Stimulated activated CD4-positive, alpha-beta T cell treated with anti-CD3 and anti-CD28 coated beads, Interleukin-4, amount 100 ng/mL, for 48 hours (primary cell): Measurements from ENCODE around the gene PLD1.

ENCODE experiments used
- DNase-seq, 2 donors: peaks; one replicate each; pipeline ENCODE4 v3.0.0-alpha.2; 2020; ENCODE audit warnings: low read depth in 2 of 2

Gene PLD1

DNA sequence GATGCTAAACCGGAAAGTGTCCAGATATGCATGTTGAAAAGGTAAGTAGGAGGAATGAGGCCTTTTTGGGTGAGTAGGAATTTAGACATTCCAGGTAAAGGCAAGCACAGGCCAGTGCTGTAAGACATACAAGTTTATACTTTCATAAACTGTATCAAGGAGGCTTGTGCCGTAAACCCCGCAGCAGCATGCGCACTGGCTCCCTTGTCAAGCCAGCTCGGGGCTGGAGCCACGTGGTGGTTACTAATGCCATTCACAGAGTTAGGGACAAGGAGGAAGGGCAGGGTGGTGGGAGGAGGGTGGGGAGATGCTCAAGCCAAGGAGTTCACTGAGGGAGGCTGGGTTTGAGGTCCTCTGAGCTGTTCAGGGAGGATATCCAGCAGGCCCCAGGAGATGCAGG, 35.8 kb downstream of the PLD1 start:
- no peak for DNase-seq

DNA sequence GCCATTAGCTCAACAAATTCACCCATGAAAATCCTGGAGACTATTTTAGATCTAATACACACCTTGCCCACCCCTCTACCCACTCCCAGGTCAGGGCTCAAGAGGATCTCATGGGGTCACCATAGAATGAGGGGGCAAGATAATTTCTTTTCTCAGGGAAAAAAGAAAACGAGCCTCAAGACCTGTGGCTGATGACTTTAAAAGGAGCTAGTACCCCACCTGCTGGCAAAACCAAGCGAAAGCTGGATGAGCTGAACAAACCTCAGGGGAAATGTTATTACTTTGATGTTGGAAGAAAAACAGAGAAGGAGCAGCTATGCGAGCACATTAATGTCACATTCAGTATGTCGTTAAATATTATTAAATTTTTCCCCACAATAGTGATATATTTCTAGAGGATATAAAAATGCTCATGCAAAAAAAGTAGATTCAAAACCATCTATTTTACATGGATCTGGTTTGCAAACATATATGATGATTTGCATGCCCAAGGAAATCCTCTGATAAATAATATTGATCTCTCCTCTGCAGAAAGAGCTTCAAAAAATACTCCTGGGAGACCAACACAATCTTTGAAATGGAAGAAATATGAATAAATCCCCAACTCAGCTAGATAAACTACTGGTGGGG, 37.7 kb downstream of the PLD1 start:
- peak; percentile 18 to 38 for DNase-seq

DNA sequence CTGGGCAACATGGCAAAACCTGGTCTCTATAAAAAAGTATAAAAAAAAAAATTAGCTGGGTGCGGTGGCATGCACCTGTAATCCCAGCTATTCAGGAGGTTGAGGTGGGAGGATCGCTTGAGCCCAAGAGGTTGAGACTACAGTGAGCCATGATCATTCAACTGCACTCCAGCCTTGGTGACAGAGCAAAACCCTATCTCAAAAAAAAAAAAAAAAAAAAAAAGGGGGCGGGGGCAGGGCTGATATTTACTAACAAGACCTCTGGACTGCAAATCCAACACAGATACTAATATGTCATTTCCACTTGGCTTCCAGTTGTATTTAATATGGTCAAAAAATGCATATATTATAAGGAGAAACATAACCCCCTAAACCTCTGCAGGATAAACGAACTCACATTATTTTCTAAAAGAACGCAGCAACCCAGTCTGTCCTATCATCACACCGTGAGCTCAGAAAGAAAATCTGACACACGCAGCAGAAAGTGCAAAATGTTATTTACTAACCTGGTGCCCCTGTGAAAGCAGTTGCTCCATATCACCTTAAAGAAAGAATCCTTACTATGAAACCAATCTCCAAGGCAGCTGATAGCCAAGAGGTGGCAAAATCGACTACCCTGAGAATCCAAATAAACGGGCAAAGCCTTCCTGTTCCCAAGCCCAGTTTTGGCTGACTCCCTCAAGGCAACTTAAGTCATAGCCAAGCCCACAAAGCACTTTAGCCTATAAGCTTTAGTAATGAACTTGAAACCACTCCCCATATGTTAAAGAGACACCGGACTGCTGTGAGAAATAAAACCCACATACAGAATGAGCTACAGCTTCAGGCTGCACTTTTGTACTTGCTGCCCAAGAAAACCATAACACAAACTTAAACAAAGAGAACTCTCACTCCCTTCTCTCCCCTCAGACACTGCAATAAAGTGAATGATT, 39.3 kb downstream of the PLD1 start:
- no peak for DNase-seq

DNA sequence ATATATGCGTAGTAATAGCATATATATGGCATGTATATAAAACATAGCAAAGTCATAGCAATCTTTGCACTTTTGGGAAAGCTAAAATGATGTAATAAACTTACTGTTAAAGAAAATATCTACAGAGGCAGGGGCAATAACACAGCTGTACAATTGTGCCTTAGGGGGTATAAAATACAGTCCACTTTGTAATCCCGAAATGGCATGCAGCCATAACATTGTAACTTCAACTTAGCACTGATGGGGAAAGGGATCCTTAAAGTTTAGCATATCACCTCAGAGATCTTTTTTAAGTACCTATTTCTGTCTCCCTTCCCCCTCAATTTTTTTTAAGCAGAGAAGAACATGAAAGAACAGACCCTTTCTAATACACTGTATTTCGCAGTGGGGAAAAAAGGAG, 40.8 kb downstream of the PLD1 start:
- DNase-seq, result no peak

DNA sequence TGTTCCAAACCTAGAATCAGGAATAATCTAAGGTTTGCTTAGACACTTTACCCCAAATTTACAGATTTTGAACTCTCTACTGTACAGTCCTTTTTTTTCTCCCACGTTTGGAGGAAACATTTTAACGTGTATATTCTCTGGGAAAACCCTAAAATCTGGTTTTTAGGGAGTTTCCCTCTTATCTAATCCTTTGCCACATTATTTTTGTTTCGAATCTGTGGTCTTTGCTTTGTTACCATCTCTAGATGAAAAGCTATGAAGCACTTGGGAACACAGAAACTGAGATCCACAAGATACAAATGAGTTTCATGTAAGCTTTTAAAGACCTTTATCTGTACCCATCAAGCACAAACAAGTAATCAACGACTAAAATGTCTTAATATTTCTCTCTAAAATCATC, 41.3 kb downstream of the PLD1 start:
- DNase-seq, result no peak

DNA sequence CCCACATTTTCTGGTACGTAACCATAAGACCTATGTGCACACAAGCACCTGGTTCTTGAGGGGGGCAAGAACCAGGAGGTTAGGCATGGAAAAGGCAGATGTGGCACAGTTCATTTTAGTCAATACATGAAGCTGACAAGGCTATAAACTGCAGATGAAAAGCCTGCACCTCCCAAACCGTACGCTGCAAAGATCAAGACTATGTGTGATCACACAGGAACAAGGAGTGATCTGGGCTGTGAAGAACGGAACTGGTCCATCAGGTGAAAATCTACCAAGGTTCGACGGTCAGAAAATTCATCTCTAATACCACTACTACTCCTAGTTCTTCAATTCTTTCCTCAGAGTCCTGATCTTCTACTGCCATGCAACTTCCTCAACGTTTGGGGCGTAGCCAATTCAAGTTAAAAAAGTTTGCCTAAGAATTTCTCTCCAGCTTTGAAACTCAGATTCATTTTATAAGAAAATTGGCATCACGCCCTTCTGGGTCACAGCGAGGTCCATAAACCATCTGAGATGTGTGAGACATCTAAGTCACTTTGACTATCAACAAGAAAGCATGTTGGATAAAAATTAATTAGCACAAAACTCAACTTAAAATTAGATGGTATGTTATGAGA, 41.9 kb downstream of the PLD1 start:
- DNase-seq, result no peak

DNA sequence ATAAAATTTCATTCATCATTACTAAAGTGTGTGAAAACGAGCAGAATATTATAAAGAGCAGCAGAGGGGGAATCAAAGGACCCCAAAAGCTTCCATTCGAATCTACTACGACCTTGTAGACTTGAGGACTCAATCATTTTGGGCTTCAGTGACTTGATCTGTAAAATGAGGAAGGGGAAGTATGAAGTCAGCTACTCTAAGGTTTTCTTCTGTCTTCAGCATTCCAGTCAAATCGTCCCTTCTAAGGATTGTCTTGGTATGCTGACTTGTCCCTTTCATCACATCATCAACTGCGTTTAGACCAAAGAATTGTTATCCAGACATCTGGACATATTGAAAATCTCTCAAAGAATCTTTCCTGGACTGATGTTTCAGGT, 44.8 kb downstream of the PLD1 start:
- no peak for DNase-seq

DNA sequence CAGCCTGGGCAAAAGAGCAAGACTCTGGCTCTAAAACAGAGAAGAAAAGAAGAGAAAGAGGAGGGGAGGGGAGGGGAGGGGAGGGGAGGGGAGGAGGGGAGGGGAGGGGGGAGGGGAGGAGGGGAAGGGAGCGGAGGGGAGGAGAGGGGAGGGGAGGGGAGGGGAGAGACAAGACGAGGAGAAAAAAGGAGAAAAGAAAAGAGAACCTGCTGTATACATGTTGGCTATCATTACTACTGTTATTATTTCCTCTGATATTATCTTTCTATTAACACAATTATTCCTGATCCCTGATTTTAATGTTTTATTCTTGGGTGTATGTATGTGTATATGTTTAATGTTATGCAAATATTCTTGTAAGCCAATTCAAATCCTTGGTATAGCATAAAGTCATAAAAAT, 46.9 kb downstream of the PLD1 start:
- no peak for DNase-seq

DNA sequence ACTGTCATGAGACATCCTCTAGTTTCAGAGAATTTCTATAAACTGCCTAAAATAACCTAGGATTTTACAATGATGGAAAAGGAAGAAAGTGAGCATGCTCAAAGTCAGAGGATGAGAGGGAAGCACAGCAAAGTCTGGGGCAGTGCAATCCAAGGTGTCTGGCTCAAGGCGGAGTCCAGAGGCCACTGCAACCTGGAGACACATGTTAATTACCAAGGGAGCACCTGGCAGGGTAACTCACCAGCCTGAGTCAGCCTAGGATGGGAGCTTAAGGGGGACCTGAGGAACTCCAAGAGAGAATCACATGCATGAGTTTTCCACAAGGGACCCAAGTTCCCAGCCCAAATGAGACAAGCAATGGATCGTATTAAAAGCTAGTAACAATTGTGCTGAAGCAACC, 49.8 kb downstream of the PLD1 start:
- no peak for DNase-seq

DNA sequence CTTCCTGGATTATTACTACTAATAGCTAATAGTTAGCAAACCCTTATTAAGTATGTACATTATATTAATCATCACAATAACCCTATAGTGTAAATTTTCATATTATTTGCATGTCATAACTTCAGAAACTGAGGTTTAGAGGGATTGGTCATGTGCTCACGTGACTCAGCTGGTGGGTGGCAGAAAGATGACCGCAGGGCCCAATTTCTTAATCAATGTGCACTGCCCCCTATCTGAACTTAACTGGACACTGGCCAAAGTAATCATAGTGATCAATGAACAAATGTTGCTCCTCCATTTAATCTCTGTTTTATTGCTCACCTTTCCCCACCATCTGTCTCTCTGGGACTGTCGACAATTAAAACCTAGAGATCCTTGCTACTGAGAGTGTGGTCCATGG, 52.2 kb downstream of the PLD1 start:
- no peak for DNase-seq

DNA sequence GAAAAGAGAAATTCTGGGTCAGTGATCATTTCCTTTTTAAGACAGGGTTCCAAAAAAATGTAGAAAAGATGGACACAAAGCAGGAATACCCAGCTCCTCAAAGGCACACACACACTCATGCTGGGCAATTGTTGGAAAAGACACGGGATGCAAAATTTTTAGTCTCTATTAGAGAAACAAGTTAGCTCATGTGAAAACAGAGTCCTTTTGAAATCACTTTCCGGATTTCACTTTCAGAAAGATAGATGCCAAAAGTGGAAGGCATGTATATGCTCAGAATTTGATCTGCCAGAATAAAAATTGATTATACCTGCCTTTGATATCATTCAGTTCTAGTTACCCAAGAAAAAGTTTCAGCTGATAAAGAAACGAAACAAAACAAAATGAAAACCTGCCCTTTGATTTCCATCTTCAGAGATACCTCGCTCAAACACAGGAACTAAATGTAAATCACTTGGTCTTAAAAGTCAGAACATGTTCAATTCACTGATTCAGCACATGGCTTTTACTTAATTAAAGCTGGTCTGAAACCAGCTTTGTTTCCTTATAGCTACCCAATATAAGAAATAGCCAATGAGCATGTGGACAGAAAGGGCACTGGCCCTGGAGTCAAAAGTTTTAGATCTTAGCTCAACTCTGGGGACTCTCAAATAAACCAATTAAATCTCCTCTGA, 52.8 kb downstream of the PLD1 start:
- DNase-seq, result no peak

DNA sequence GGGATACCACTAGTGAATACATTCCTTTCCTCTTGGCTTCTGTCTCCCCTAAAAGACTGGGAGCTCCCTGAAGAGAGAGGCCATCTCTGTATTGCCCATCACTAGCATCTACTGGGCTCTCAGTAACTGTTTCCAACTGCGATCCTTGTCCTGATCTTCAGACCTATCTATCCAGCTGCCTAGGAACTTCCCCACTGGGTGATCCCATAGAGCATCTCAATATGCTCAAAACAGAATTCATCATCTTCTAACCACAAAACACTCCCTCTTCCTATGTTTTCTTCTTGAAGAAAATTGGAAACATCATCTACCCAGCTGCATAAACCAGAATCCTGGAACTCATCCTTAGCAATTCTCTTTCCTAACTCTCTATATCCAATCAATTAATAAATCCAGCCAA, 54.6 kb downstream of the PLD1 start:
- DNase-seq, result no peak

DNA sequence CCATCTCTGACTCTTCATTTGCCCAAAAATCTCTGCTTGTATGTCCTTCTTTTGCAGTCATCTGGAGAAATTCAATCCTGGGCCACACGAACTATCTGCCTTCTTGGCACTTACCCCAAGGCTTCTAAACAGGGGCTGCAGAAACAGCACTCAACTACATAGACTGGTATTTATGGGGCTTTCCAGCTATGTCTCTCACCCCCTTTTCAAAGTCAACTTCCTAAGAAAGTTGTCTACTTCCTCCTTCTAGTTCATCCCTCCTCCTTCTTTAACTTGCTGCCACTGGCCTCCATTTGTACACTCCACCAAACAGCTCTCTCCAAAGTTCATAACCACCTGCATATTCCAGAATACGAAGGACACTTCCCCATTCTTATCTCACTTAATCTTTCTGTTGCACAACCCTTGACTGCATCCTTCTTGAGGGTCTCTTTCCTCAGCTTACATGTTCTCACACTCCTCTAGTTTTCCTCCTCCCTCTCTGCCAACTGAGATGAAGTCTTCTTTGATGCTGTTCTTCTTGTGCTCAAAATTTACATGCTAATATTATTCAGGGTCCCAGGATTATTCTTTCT, 55.2 kb downstream of the PLD1 start:
- no peak for DNase-seq

DNA sequence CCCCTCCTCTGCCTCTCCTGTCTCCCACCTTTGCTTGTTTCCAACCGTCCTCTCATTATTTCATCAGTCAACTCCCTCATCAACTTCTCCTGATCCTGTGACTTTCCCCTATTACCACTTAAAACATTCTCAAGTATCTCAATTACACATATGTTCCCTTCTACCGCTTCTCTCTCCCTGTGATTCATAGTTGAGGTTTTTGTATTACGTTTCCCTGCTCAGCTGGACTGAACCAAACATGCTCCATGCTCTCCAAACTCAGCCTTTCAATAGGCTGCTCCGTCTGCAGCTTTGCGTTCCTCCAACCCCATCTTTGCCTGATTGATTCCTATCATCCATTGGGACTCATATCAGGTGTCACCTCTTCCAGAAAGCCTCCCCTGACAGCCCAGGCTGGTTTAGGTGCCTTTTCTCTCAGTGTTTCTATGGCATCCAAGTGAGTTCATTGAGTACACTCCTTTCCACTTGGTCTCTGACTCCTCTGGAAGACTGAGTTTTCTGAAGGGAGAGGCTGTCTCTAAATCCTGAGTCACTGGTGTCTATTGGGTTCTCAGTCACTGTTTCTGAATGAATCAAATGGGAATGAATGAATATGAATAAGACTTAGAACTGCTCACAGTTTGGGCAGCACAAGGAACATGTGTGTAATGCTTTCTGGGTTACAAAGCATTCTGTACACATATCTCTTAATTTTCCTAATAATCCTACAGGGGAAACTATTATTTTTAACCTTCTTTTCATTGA, 56.4 kb downstream of the PLD1 start:
- DNase-seq, result no peak

DNA sequence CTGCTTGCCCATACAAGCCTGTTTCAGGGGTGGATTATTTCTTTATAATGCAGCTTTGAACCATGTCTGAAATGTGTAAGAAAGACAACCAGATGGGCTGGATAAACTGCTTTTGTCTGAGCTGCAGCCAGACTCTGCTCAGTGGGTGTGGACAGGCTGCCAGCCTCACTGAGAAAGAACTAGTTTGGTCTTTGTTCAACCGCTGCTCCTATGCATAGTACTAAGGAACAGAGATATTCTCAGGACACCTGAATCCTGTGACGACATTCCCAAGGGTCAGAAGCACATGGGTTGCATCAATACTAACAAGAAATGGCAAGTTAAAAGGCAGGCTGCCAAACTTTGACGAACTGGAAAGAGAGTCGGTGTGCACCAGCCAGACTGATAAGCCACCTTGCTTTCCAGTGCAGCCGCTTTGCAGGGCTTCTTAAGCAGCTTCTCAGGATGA, 57.2 kb downstream of the PLD1 start:
- DNase-seq, result no peak

DNA sequence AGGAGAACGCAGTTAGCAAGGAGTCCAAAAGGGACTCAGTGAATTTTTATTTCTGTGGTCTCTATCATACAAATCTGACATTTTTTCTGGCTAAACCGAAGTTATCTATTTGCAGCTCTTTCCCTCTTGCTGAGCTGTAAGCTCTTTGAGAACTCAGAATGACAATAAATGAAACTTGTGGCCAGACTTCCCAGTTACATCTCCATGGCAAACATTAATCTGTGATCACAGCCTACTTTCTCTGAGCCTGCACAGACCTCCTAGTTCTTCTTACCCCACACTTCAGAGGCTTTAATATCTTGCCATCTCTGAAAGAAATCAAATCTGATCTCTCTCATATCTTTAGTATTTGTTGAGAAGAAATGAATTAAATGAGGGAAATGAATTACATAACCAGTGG, 58.0 kb downstream of the PLD1 start:
- DNase-seq, result no peak

DNA sequence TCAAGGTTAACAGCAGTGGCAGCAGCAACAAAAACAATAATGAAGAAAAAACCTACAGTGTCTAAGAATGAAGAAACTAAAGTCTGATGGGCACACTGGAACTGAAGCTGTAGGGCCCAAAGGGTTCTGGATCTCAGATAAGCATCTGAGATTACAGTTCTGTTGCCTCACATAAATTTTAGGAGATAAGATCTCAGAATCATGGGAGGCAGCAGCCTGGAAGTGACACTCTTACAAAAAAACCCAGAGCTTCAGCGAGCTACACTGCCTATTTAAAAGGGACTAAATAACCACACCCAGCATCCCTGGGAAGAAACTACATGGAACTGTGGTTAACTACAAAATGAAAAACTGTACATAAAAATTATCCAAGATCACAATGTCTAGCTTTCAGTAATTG, 61.2 kb downstream of the PLD1 start:
- no peak for DNase-seq

DNA sequence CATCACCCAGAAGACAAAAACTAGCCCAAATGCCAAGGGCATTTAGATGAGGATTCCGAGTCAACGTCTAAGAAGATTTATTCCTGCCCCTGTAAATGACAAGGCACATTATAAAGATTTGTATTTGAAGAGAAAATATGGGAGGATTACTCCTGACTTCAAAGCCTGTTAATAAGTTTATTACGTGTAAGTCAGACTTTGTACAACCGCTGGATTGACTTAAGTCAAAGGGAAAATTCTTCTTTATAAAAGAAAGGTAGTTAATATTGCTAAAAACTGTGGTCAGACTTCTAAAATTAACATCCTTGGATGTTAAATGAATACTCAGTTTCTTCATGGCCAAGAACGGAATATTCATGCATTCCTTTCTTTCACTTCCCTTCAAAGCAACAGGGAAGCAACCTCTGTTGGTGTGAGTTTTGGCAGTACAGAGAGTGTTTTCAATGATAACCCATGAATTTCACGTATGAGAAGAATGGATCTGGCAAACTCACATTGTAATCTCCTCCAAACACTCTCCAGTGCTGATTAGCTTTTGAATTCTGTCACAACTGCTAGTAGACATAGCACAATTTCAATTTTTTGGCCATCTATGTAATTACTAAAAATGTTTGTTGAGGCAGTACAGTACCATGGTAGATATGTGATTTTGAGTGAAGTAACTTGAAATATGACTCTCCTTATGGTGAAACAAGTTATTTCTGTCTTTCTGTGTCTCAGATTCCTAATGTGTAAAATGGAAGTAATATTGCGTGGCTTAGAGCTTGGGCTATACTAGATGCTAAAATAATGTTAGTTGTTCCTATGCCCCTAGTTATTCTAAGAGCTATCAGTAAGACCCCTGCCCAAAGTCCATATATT, 62.0 kb downstream of the PLD1 start:
- no peak for DNase-seq

DNA sequence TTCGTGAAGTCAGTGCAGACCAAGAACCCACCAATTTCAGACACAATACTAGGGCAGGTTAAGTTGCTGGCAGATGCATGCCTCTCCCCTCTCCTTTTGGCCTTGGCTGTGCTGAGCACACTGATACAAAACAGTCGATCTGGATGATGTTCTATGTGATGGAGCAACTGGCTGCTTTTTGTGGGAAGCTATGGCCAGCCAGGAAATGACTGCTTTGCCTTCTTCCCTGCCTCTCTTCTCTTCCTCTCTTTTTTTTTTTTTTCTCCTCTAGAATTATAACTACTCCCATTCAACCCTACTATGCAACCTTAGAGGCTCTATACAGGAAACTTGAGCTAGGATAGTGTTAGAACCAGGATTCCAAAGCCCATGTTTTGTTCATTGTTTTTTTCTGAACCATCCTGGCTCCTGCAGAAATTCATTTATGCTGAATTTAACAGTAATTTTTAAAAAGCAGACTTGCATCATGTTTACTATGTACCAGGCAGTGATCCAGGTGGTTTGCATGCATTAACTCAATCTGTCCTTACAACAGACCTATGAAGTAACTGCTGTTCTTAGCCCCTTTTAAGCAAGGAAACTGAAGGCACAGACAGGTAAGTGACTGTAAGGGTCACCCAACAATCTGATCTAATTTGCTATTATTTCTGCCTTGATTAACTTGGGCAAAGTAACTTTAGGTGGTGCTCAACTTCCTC, 62.9 kb downstream of the PLD1 start:
- no peak for DNase-seq
